ENCODE results near the gene SENP1.

The SENP1 gene

GRCh38 chr12:48143898-48144297 lies 38.0 kb upstream of the SENP1 start:
- TF ChIP-seq CTCF (conservative IDR thresholded peaks at IDR 0.05; ENCODE audit: low read length), result no peak
- TF ChIP-seq EZH2phosphoT487 (IDR thresholded peaks at IDR 0.05; ENCODE audit: borderline replicate concordance), result no peak
- peaks cover 30% of the 10 kb centered on the region for H3K36me3 ChIP-seq (ENCODE audit: insufficient read depth, low read length)
- no peak overlapping the region for H3K4me2 ChIP-seq (ENCODE audit: low read depth, low read length, poor library complexity, severe bottlenecking)
- H3K4me1 ChIP-seq (ENCODE audit: insufficient read depth, low read length, poor library complexity, severe bottlenecking), result no peaks in the 10 kb centered on the region
- no peaks in the 10 kb centered on the region for H3K79me2 ChIP-seq (ENCODE audit: insufficient read depth, low read length)
- no peak overlapping the region for H3K4me3 ChIP-seq (ENCODE audit: low read length, poor library complexity, severe bottlenecking)
- no peaks in the 10 kb centered on the region for H4K20me1 ChIP-seq (ENCODE audit: insufficient read depth, low read length, poor library complexity, severe bottlenecking)
- no peaks in the 10 kb centered on the region for H3K9me3 ChIP-seq (ENCODE audit: insufficient read depth, low read depth, low read length)
- H3F3A ChIP-seq (ENCODE audit: low read depth), result no peaks in the 10 kb centered on the region
- H3K27me3 ChIP-seq (ENCODE audit: insufficient read depth, low read length, poor library complexity, severe bottlenecking), result no peaks in the 10 kb centered on the region
- no peaks in the 10 kb centered on the region for H3K9me2 ChIP-seq (replicated peaks; ENCODE audit: low read depth, low read length)
- H2AFZ ChIP-seq (ENCODE audit: low read length), result no peak overlapping the region
- H3K9ac ChIP-seq (ENCODE audit: low read depth, low read length, poor library complexity, severe bottlenecking), result no peak overlapping the region

DNA sequence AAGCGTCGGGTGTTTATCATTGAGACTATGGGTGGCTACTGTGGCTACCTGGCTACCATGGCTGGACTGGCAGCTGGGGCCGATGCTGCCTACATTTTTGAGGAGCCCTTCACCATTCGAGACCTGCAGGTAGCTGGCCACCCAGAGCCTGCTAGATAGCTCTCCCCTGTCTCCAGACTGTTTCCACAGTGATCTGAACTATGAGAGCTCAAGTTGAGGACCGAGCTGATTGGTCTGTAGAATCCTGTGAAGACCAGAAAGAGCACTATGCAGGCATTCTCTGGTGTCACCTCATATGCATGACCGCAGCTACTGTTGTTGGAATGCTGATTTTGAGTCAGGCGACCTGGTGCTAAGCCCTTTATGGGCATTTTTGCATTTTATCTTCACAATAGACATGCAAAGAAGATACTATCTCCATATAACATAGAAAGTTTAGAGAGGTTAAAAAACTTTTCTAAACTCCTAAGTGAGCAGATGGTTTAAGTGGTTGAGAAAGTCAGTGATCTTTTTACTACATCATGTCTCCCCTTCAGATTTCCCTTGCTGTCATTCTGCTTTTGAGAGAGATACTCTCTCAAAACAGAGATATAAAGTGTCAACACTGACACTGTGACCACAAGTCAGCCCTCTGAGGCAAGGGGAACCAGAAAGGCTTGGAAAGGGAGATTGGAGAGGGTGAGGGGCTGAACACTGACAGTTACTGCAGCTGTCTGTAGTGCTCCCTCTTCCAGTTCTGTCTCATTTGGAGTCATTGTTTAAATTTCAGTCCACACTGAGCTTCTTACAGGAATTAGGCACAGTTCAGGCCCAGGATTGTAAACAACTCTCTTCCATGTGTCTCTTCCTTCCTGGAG lies 37.2 kb upstream of the SENP1 start:
- no peaks in the 10 kb centered on the region for H3K79me2 ChIP-seq (ENCODE audit: insufficient read depth, low read length)
- no peak overlapping the region for H2AFZ ChIP-seq (ENCODE audit: low read length)
- H3F3A ChIP-seq (ENCODE audit: low read depth), result no peaks in the 10 kb centered on the region
- H3K4me3 ChIP-seq (ENCODE audit: low read length, poor library complexity, severe bottlenecking), result no peak overlapping the region
- no peaks in the 10 kb centered on the region for H4K20me1 ChIP-seq (ENCODE audit: insufficient read depth, low read length, poor library complexity, severe bottlenecking)
- H3K36me3 ChIP-seq (ENCODE audit: insufficient read depth, low read length), result peaks cover 25% of the 10 kb centered on the region
- H3K9me2 ChIP-seq (replicated peaks; ENCODE audit: low read depth, low read length), result no peaks in the 10 kb centered on the region
- no peak overlapping the region for H3K4me2 ChIP-seq (ENCODE audit: low read depth, low read length, poor library complexity, severe bottlenecking)
- no peaks in the 10 kb centered on the region for H3K27me3 ChIP-seq (ENCODE audit: insufficient read depth, low read length, poor library complexity, severe bottlenecking)
- no peaks in the 10 kb centered on the region for H3K9me3 ChIP-seq (ENCODE audit: insufficient read depth, low read depth, low read length)
- H3K4me1 ChIP-seq (ENCODE audit: insufficient read depth, low read length, poor library complexity, severe bottlenecking), result no peaks in the 10 kb centered on the region
- no peak for TF ChIP-seq CTCF (conservative IDR thresholded peaks at IDR 0.05; ENCODE audit: low read length)
- TF ChIP-seq EZH2phosphoT487 (IDR thresholded peaks at IDR 0.05; ENCODE audit: borderline replicate concordance), result no peak
- H3K9ac ChIP-seq (ENCODE audit: low read depth, low read length, poor library complexity, severe bottlenecking), result no peak overlapping the region

DNA sequence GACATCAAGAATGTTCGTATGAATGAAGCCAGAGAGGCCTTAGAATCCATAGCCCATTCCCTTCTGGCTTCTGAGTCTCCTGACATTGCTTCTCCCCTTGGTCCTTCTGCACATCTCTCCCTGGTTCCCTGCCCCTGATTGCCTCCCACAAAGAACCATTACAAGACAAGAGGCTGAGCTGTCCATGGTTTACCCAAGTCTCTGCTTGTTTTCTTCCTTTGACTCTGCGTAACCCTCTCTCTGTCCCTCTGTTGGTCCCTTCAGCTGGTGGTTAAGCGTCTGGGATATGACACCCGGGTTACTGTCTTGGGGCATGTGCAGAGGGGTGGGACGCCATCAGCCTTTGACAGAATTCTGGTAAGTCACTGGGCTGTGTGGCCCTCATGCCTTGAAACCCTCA lies 29.1 kb upstream of the SENP1 start:
- Histone ChIP-seq H2AFZ (ENCODE audit: low read length) (no peak overlapping the region), H3K9me3 (ENCODE audit: insufficient read depth, low read depth, low read length) (no peaks in the 10 kb centered on the region), H3K36me3 (ENCODE audit: insufficient read depth, low read length) (peaks cover 24% of the 10 kb centered on the region; the same call in 1 of the 2 replicates), H3K9ac (ENCODE audit: low read depth, low read length, poor library complexity, severe bottlenecking) (no peak overlapping the region), H3K4me1 (ENCODE audit: insufficient read depth, low read length, poor library complexity, severe bottlenecking) (no peaks in the 10 kb centered on the region), H3K4me2 (ENCODE audit: low read depth, low read length, poor library complexity, severe bottlenecking) (no peak overlapping the region), H3K4me3 (ENCODE audit: low read length, poor library complexity, severe bottlenecking) (no peak overlapping the region), H3K9me2 (replicated peaks; ENCODE audit: low read depth, low read length) (no peaks in the 10 kb centered on the region), H4K20me1 (ENCODE audit: insufficient read depth, low read length, poor library complexity, severe bottlenecking) (no peaks in the 10 kb centered on the region), H3F3A (ENCODE audit: low read depth) (no peaks in the 10 kb centered on the region), H3K27me3 (ENCODE audit: insufficient read depth, low read length, poor library complexity, severe bottlenecking) (no peaks in the 10 kb centered on the region), H3K79me2 (ENCODE audit: insufficient read depth, low read length) (no peaks in the 10 kb centered on the region)
- TF ChIP-seq EZH2phosphoT487 (IDR thresholded peaks at IDR 0.05; ENCODE audit: borderline replicate concordance), result no peak
- TF ChIP-seq CTCF (conservative IDR thresholded peaks at IDR 0.05; ENCODE audit: low read length), result no peak

All from Loucy (cell line).